ENCODE results near the gene DIDO1. TPM values are rescaled to one million over a fixed set of nuclear protein-coding genes. Genes with fewer than 3 reads are reported as not detected.

Gene DIDO1
- total and polyA plus RNA-seq, 9 of the 15 experiments (the other 6 are each of a cell fraction or from before 2014, with no cell fraction given): 4.4 to 46.8 (median 31.2) TPM

DNA sequence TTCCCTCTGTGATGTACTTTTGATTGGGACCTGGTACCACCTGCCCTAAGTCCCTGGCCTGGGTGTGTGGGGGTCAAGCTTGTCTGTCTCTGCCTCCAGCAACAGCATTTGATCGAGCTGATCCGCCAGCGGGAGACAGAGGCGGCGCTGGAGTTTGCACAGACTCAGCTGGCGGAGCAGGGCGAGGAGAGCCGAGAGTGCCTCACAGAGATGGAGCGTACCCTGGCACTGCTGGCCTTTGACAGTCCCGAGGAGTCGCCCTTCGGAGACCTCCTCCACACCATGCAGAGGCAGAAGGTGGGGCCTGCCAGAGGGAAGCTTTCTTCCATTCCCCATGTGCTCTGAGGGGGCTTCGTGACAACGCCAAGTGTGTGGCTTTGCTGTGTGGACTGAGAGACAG is 17.1 kb upstream of the DIDO1 start (continued):
- TF ChIP-seq, protein P1, sequence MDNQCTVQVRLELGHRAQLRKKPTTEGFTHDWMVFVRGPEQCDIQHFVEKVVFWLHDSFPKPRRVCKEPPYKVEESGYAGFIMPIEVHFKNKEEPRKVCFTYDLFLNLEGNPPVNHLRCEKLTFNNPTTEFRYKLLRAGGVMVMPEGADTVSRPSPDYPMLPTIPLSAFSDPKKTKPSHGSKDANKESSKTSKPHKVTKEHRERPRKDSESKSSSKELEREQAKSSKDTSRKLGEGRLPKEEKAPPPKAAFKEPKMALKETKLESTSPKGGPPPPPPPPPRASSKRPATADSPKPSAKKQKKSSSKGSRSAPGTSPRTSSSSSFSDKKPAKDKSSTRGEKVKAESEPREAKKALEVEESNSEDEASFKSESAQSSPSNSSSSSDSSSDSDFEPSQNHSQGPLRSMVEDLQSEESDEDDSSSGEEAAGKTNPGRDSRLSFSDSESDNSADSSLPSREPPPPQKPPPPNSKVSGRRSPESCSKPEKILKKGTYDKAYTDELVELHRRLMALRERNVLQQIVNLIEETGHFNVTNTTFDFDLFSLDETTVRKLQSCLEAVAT (IDR thresholded peaks at IDR 0.05): no peak
- TF ChIP-seq MAFF (IDR thresholded peaks at IDR 0.05; ENCODE audit: low read length) (no peak), DPF2 (IDR thresholded peaks at IDR 0.05) (no peak), HEY1 (CRISPR knock-in tag; IDR thresholded peaks at IDR 0.05; ENCODE audit: borderline replicate concordance) (no peak), FOXK2 (conservative IDR thresholded peaks at IDR 0.05 in 1 of 2, IDR thresholded peaks at IDR 0.05 in 1 of 2; ENCODE audit: low read depth in 2 of 2) (no peak), ZNF75A (CRISPR knock-in tag; IDR thresholded peaks at IDR 0.05) (no peak), ZNF431 (CRISPR knock-in tag; IDR thresholded peaks at IDR 0.05) (no peak), TCF7 (IDR thresholded peaks at IDR 0.05; ENCODE audit: borderline replicate concordance) (no peak), MTF1 (CRISPR knock-in tag; IDR thresholded peaks at IDR 0.05; ENCODE audit: borderline replicate concordance) (no peak), ELF4 (CRISPR knock-in tag; IDR thresholded peaks at IDR 0.05) (no peak)

DNA sequence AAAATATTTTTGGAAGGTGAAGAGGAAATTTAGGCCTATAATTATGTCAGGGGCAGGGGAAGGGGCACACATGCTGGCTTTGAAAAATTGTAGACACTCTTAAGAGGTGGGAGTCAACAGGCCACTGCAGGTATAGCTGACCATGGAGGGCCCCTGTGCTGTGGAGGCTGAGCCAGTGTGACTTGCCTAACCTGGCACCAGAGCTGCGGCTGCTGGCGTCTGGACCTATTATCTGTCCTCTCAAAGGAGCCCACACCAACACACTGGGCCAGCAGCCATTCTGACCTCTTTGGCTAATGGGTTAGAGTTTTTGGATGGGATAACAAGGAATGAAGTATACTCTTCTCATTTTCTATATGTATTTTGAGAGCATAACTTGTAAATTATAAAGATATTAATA is 16.2 kb upstream of the DIDO1 start:
- no peak for DNase-seq (ENCODE audit: extremely low read depth in 1 of 4, low spot score in 3 of 4)
- Histone ChIP-seq H3K27me3 (ENCODE audit: control insufficient read depth in 2 of 2, insufficient read depth in 2 of 2, low read length in 2 of 2) (no peaks in the 10 kb centered on the region), H3K9me3 (replicated peaks; ENCODE audit: control insufficient read depth, insufficient read depth, low read depth, low read length) (no peaks in the 10 kb centered on the region), H3K36me3 (ENCODE audit: control insufficient read depth, insufficient read depth, low read length) (peaks cover 78% of the 10 kb centered on the region), H4K20me1 (replicated peaks; ENCODE audit: control insufficient read depth, insufficient read depth, low read length) (peaks cover 7% of the 10 kb centered on the region; the same call in 1 of the 2 replicates), H3K9ac (ENCODE audit: insufficient read depth in 1 of 2, low read depth in 2 of 2, low read length in 2 of 2) (no peak overlapping the region), H3K4me3 (no peak overlapping the region), H2AFZ (ENCODE audit: low read depth, low read length) (no peak overlapping the region), H3K4me1 (replicated peaks in 1 of 2; ENCODE audit: control insufficient read depth in 2 of 2, insufficient read depth in 2 of 2, low read length in 2 of 2) (peaks cover 10 to 22% of the 10 kb centered on the region in 2 experiments; a peak in 4 of 5 replicates), H3K4me2 (ENCODE audit: insufficient read depth, low read length) (no peak overlapping the region), H3K79me2 (ENCODE audit: control insufficient read depth, insufficient read depth, low read length) (peaks cover 45% of the 10 kb centered on the region), H3K9me1 (ENCODE audit: control insufficient read depth, insufficient read depth, low read length) (no peaks in the 10 kb centered on the region), H3K27ac (ENCODE audit: extremely low read depth, low read depth, low read length) (no peak overlapping the region)
- BruUV-seq (replicated peaks): no TSS peak
- intact Hi-C loops (cut with micrococcal nuclease) (no loop called here), in situ Hi-C loops (cut with MboI) (no loop called here)
- FAIRE-seq: no peak
- WGBS (ENCODE audit: insufficient coverage, low coverage, missing lambda C conversion rate): 95% methylated on average over 2 of the region's 2 CpGs
- TF ChIP-seq, protein P2, sequence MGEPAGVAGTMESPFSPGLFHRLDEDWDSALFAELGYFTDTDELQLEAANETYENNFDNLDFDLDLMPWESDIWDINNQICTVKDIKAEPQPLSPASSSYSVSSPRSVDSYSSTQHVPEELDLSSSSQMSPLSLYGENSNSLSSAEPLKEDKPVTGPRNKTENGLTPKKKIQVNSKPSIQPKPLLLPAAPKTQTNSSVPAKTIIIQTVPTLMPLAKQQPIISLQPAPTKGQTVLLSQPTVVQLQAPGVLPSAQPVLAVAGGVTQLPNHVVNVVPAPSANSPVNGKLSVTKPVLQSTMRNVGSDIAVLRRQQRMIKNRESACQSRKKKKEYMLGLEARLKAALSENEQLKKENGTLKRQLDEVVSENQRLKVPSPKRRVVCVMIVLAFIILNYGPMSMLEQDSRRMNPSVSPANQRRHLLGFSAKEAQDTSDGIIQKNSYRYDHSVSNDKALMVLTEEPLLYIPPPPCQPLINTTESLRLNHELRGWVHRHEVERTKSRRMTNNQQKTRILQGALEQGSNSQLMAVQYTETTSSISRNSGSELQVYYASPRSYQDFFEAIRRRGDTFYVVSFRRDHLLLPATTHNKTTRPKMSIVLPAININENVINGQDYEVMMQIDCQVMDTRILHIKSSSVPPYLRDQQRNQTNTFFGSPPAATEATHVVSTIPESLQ (CRISPR knock-in tag; IDR thresholded peaks at IDR 0.05): no peak
- TF ChIP-seq SMARCA5 (IDR thresholded peaks at IDR 0.05) (no peak), TAF9B (IDR thresholded peaks at IDR 0.05; ENCODE audit: partially characterized antibody) (no peak), PCBP1 (IDR thresholded peaks at IDR 0.05; ENCODE audit: low read depth, low read length, poor library complexity, severe bottlenecking) (no peak), PHF20 (IDR thresholded peaks at IDR 0.05; ENCODE audit: partially characterized antibody) (no peak), TGIF2 (CRISPR knock-in tag; IDR thresholded peaks at IDR 0.05) (no peak)
- TF ChIP-seq, protein P3, sequence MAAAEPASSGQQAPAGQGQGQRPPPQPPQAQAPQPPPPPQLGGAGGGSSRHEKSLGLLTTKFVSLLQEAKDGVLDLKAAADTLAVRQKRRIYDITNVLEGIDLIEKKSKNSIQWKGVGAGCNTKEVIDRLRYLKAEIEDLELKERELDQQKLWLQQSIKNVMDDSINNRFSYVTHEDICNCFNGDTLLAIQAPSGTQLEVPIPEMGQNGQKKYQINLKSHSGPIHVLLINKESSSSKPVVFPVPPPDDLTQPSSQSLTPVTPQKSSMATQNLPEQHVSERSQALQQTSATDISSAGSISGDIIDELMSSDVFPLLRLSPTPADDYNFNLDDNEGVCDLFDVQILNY (CRISPR knock-in tag; IDR thresholded peaks at IDR 0.05): no peak
- no peak for ATAC-seq
- ChIA-PET POLR2A (no interaction called here), CTCF (ENCODE audit: low intra/inter-chr PET ratio) (no interaction called here)

All from K562 (cell line).